Gastrocnemius medialis (tissue), 4 donors: ENCODE measurements around the gene URB2. TPM values are rescaled to one million over a fixed set of nuclear protein-coding genes. Genes with fewer than 3 reads are reported as not detected.

Experiments used
- ATAC-seq, 2 donors: fragments of 150-250 bp; one replicate each; pipeline ENCODE4 v1.9.1; 2016
- DNase-seq, 2 donors: peaks; one replicate each; pipeline ENCODE4 v3.0.0-alpha.2; 2019
- H3K27ac ChIP-seq, 4 donors: fragments of 200-600 bp; sonication (generic); 1 replicate in 1 of 4; 2 replicates in 3 of 4; pipeline ENCODE4 v1.5.1; 2016 to 2018; ENCODE audit warnings: mild to moderate bottlenecking in 2 of 4, moderate library complexity in 1 of 4
- H3K27me3 ChIP-seq, 3 donors: fragments of 200-600 bp; sonication (generic) in 2 of 3; 1 replicate in 1 of 3; 2 replicates in 2 of 3; pipeline versions ENCODE4 v1.5.1 to v1.6.0; 2016 to 2019; ENCODE audit warnings: mild to moderate bottlenecking in 1 of 3, moderate library complexity in 1 of 3
- H3K36me3 ChIP-seq, 2 donors: fragments of 200-600 bp; sonication (generic) in 1 of 2; one replicate each; pipeline ENCODE4 v1.5.1; 2017 to 2018
- H3K4me1 ChIP-seq, 2 donors: fragments of 200-600 bp; sonication (generic) in 1 of 2; one replicate each; pipeline ENCODE4 v1.5.1; 2016 to 2017; ENCODE audit warnings: mild to moderate bottlenecking in 2 of 2
- H3K4me3 ChIP-seq, 4 donors: fragments of 200-600 bp; sonication (generic) in 3 of 4; 1 replicate in 1 of 4; 2 replicates in 3 of 4; pipeline ENCODE4 v1.5.1; 2016 to 2019; ENCODE audit warnings: mild to moderate bottlenecking in 2 of 4
- H3K9me3 ChIP-seq, 3 donors: fragments of 200-600 bp; sonication (generic) in 2 of 3; 1 replicate in 1 of 3; 2 replicates in 2 of 3; pipeline ENCODE4 v1.5.1; 2016 to 2019
- CTCF ChIP-seq, 5 experiments: fragments of 450-650 bp in 3 of 5; fragments of 200-600 bp in 2 of 5; sonication (generic) in 2 of 5; IDR thresholded peaks in 4 of 5; conservative IDR thresholded peaks in 1 of 5; 1 replicate in 4 of 5; 2 replicates in 1 of 5; pipeline ENCODE4 v1.5.1; 2016 to 2019; ENCODE audit warnings: antibody characterized with exemption in 5 of 5, mild to moderate bottlenecking in 3 of 5, moderate library complexity in 3 of 5
- POLR2A ChIP-seq, 2 donors: fragments of 450-650 bp; IDR thresholded peaks; one replicate each; pipeline ENCODE4 v1.6.1; 2017; ENCODE audit warnings: antibody characterized with exemption in 2 of 2, mild to moderate bottlenecking in 2 of 2, moderate library complexity in 2 of 2
- in situ Hi-C, 4 donors: fragments of 200-750 bp; cut with MboI; loops; one replicate each; pipeline versions ENCODE4 v1.15.0 to v1.8.0; 2017; ENCODE audit warnings: low sequenced_read_pairs in 4 of 4
- intact Hi-C: fragments of 100-400 bp; cut with DNase I; formaldehyde crosslinking; loops from one replicate; pipeline ENCODE4 v1.15.1; 2023; ENCODE audit warnings: low total_unique reads
- total RNA-seq, 4 donors: library from RNA; depleted of rRNA; stranded (reverse); fragments of >200 nt; gene quantifications; one replicate each; pipeline versions ENCODE4 v1.1.0 to v1.2.3, GENCODE V29; 2016

The URB2 gene
- total RNA-seq, 4 donors from 2014 or later, result 9.9 to 20.6 (median 13.4) TPM

- DNase-seq (no peak), ATAC-seq (no peak)
- TF ChIP-seq CTCF (IDR thresholded peaks at IDR 0.05 in 4 of 5, conservative IDR thresholded peaks at IDR 0.05 in 1 of 5), result no peak
- no peak for TF ChIP-seq POLR2A (IDR thresholded peaks at IDR 0.05)
- Histone ChIP-seq H3K27me3 (no peaks in the 10 kb centered on the region), H3K4me1 (peaks cover 19 to 24% of the 10 kb centered on the region in 2 donors), H3K4me3 (no peak overlapping the region), H3K36me3 (peaks cover 0 to 36% of the 10 kb centered on the region in 2 donors), H3K9me3 (no peaks in the 10 kb centered on the region), H3K27ac (no peak overlapping the region)
- intact Hi-C loops (no loop called here), in situ Hi-C loops (no loop called here)
These were observed 10.0 kb downstream of the URB2 start for GRCh38 chr1:229636042-229636441.

GRCh38 chr1:229637746-229638145 is 11.7 kb downstream of the URB2 start:
- intact Hi-C loops, result no loop called here
- Histone ChIP-seq H3K27ac (no peak overlapping the region), H3K4me3 (no peak overlapping the region), H3K9me3 (no peaks in the 10 kb centered on the region), H3K27me3 (no peaks in the 10 kb centered on the region), H3K36me3 (peaks cover 0 to 36% of the 10 kb centered on the region in 2 donors), H3K4me1 (peaks cover 22 to 23% of the 10 kb centered on the region in 2 donors)
- no peak for DNase-seq
- in situ Hi-C loops, result no loop called here
- no peak for TF ChIP-seq CTCF (IDR thresholded peaks at IDR 0.05 in 4 of 5, conservative IDR thresholded peaks at IDR 0.05 in 1 of 5)
- TF ChIP-seq POLR2A (IDR thresholded peaks at IDR 0.05), result no peak
- no peak for ATAC-seq

GRCh38 chr1:229640455-229640854 is 14.4 kb downstream of the URB2 start:
- no peak for DNase-seq
- Histone ChIP-seq H3K27me3 (no peaks in the 10 kb centered on the region), H3K4me3 (no peak overlapping the region), H3K4me1 (peaks cover 14 to 23% of the 10 kb centered on the region in 2 donors), H3K9me3 (no peaks in the 10 kb centered on the region), H3K36me3 (peaks cover 0 to 49% of the 10 kb centered on the region in 2 donors), H3K27ac (peak overlapping the region in 3 of 4 donors; percentile 13 to 57 (median 18))
- TF ChIP-seq POLR2A (IDR thresholded peaks at IDR 0.05) (no peak), CTCF (IDR thresholded peaks at IDR 0.05 in 4 of 5, conservative IDR thresholded peaks at IDR 0.05 in 1 of 5) (no peak)
- intact Hi-C loops (no loop called here), in situ Hi-C loops (no loop called here)
- no peak for ATAC-seq

GRCh38 chr1:229641306-229641705 is 15.3 kb downstream of the URB2 start:
- ATAC-seq, result peak; percentile 51 to 71
- Histone ChIP-seq H3K27ac (peak overlapping the region in 3 of 4 donors; percentile 13 to 57 (median 18)), H3K4me3 (no peak overlapping the region)

More at GRCh38 chr1:229641306-229641705, 15.3 kb downstream of the URB2 start:
- Histone ChIP-seq H3K4me1 (peaks cover 14 to 23% of the 10 kb centered on the region in 2 donors), H3K36me3 (peaks cover 0 to 49% of the 10 kb centered on the region in 2 donors), H3K9me3 (no peaks in the 10 kb centered on the region), H3K27me3 (no peaks in the 10 kb centered on the region)
- peak in 1 of 2 donors; percentile 23 for DNase-seq
- in situ Hi-C loops (no loop called here), intact Hi-C loops (no loop called here)
- no peak for TF ChIP-seq POLR2A (IDR thresholded peaks at IDR 0.05)
- TF ChIP-seq CTCF (IDR thresholded peaks at IDR 0.05 in 4 of 5, conservative IDR thresholded peaks at IDR 0.05 in 1 of 5), result no peak
